Peyer's patch (tissue), 4 donors: Measurements from ENCODE around the gene RXRB. TPM values are rescaled to one million over a fixed set of nuclear protein-coding genes. Genes with fewer than 3 reads are reported as not detected.

Experiments
- DNase-seq, 3 donors: peaks; one replicate each; pipeline ENCODE4 v3.0.0-alpha.2; 2017 to 2019
- H3K27ac ChIP-seq, 4 donors: fragments of 200-600 bp; sonication (generic); one replicate each; pipeline ENCODE4 v1.5.1; 2016 to 2019
- H3K27me3 ChIP-seq, 2 donors: fragments of 200-600 bp; sonication (generic); one replicate each; pipeline ENCODE4 v1.5.1; 2019
- H3K36me3 ChIP-seq, 3 donors: fragments of 200-600 bp; sonication (generic); one replicate each; pipeline ENCODE4 v1.5.1; 2016 to 2019
- H3K4me1 ChIP-seq, 4 donors: fragments of 200-600 bp; sonication (generic); one replicate each; pipeline ENCODE4 v1.5.1; 2016 to 2019
- H3K4me3 ChIP-seq, 4 donors: fragments of 200-600 bp; sonication (generic); 1 replicate in 3 of 4; 2 replicates in 1 of 4; pipeline ENCODE4 v1.5.1; 2016 to 2019; ENCODE audit warnings: mild to moderate bottlenecking in 1 of 4
- H3K9me3 ChIP-seq, 4 donors: fragments of 200-600 bp; sonication (generic); one replicate each; pipeline ENCODE4 v1.5.1; 2016 to 2019; ENCODE audit warnings: mild to moderate bottlenecking in 1 of 4
- POLR2A ChIP-seq, 2 donors: fragments of 450-650 bp; IDR thresholded peaks; one replicate each; pipeline ENCODE4 v1.5.1; 2017; ENCODE audit warnings: antibody characterized with exemption in 2 of 2, mild to moderate bottlenecking in 2 of 2, moderate library complexity in 2 of 2
- total RNA-seq, 4 donors: library from RNA; depleted of rRNA; stranded (reverse); fragments of >200 nt; gene quantifications; one replicate each; pipeline ENCODE4 v1.1.0, GENCODE V29; 2016
- TF ChIP-seq, protein P1 (sequence below), 6 experiments: fragments of 450-650 bp in 4 of 6; fragments of 200-600 bp in 2 of 6; sonication (generic) in 1 of 6; IDR thresholded peaks; one replicate each; pipeline ENCODE4 v1.5.1; 2017 to 2019; ENCODE audit warnings: antibody characterized with exemption in 6 of 6, mild to moderate bottlenecking in 3 of 6, moderate library complexity in 1 of 6

RXRB gene
- total RNA-seq, 4 donors from 2014 or later, result 23.1 to 56.7 (median 36.6) TPM

DNA sequence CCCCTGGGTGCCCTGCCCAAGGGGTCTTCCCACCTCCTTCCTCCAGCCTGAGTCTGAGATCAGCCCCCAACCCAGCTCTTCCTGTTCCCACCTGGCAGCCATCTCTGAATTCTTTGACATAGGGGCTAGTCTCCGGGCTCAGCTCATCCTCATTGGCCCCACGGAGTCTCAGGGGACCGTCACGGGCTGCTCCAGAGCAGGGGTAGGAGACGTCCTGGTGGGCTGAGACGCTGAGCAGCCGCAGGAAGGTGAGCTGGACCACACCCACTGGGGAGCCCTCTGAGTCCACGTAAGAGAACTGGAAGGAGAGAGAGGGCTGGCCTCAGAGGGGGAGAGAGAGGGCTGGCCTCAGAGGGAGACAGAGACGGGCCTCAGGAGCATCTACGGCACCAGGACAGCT, 36.3 kb downstream of the RXRB start:
- Histone ChIP-seq H3K9me3 (no peaks in the 10 kb centered on the region), H3K4me3 (no peak overlapping the region), H3K27me3 (no peaks in the 10 kb centered on the region), H3K36me3 (no peaks in the 10 kb centered on the region), H3K27ac (no peak overlapping the region), H3K4me1 (peaks cover 0 to 13% (median 6%) of the 10 kb centered on the region in 4 donors)
- TF ChIP-seq, protein P1, sequence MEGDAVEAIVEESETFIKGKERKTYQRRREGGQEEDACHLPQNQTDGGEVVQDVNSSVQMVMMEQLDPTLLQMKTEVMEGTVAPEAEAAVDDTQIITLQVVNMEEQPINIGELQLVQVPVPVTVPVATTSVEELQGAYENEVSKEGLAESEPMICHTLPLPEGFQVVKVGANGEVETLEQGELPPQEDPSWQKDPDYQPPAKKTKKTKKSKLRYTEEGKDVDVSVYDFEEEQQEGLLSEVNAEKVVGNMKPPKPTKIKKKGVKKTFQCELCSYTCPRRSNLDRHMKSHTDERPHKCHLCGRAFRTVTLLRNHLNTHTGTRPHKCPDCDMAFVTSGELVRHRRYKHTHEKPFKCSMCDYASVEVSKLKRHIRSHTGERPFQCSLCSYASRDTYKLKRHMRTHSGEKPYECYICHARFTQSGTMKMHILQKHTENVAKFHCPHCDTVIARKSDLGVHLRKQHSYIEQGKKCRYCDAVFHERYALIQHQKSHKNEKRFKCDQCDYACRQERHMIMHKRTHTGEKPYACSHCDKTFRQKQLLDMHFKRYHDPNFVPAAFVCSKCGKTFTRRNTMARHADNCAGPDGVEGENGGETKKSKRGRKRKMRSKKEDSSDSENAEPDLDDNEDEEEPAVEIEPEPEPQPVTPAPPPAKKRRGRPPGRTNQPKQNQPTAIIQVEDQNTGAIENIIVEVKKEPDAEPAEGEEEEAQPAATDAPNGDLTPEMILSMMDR (IDR thresholded peaks at IDR 0.05), result no peak
- TF ChIP-seq POLR2A (IDR thresholded peaks at IDR 0.05), result no peak
- no peak for DNase-seq

DNA sequence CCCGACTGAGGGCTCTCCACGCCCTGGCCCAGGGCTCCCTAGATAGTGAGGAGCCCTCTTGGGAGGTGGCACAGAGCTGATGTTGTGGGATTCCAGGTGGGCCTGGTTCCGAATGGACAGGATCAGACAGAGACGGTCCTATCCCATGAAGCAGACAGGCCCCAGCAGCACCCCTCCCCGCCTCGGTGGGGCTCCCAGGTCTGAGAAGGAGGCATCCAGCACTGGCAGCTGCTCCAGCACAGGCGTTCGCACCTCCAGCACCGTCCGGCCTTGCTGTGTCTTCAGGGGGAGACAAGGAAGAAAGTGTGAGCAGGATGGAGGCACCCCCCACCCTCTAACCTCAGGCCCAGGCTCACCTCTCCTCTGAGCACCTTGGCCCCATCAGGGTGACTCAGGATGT, 36.9 kb downstream of the RXRB start:
- Histone ChIP-seq H3K4me3 (no peak overlapping the region), H3K27ac (no peak overlapping the region), H3K9me3 (no peaks in the 10 kb centered on the region), H3K4me1 (peaks cover 0 to 13% (median 6%) of the 10 kb centered on the region in 4 donors), H3K27me3 (no peaks in the 10 kb centered on the region), H3K36me3 (no peaks in the 10 kb centered on the region)
- TF ChIP-seq, protein P1 (IDR thresholded peaks at IDR 0.05), result no peak
- TF ChIP-seq POLR2A (IDR thresholded peaks at IDR 0.05), result no peak
- DNase-seq, result no peak

DNA sequence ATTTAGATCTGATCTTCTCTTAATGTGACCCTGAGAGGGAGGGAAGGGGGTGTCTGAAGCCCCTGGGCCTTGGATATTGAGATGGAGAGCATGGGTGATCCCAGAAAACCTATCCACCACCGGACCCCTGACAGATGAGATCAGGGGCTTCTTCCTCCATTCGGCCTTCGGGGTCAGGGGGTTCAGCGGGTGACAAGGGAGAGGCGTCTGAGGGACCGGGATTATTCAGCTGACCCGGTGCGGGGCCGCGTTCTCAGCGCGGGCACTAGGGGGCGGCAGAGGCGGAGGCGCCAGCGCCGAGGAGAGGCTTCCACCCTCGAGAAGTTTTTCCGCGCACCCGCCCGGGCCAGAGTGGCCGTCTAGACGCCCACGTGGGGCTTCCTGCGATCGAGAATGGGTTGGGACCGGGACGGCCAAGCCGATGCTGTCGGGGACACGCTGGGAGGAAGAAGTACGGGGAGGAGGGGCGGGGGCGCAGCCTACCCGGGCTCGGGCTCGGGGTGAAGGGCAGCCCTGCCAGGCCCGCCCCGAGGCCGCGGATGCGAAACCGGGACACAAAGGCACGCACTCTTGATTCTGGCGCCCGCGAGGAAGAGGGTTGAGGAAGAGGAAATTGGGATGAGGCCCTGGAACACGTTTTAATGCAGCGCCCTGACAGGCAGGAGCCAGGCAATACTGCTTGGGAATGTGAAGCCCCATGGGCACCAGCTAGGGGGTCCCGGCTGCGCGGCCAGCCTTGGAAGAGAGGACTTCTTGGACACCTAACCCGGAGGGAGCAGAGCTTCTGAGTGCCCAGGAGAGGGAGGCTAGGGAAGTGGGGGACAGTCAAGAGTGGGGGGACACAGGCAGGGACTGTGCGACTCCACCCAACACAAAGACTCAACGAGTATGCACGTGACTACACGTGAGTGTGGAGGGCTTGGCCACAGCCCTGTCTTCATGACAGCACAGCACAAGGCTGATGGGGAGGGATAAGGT, 38.8 kb downstream of the RXRB start:
- H3K4me1 ChIP-seq, result peaks cover 0 to 13% (median 6%) of the 10 kb centered on the region in 4 donors
- DNase-seq, result peak; percentile 76 to 93 (median 85)
- H3K9me3 ChIP-seq, result no peaks in the 10 kb centered on the region
- peak overlapping the region; percentile 39 to 69 (median 55) for H3K4me3 ChIP-seq
- peak overlapping the region in 3 of 4 donors; percentile 39 to 59 (median 47) for H3K27ac ChIP-seq
- no peak for TF ChIP-seq POLR2A (IDR thresholded peaks at IDR 0.05)
- TF ChIP-seq, protein P1 (IDR thresholded peaks at IDR 0.05), result peak; percentile 83 to 98 (median 92)
- no peaks in the 10 kb centered on the region for H3K36me3 ChIP-seq
- H3K27me3 ChIP-seq, result no peaks in the 10 kb centered on the region

- Histone ChIP-seq H3K27me3 (no peaks in the 10 kb centered on the region), H3K9me3 (no peaks in the 10 kb centered on the region), H3K27ac (peak overlapping the region in 3 of 4 donors; percentile 5 to 59 (median 47)), H3K4me3 (no peak overlapping the region), H3K4me1 (peaks cover 0 to 13% (median 6%) of the 10 kb centered on the region in 4 donors), H3K36me3 (no peaks in the 10 kb centered on the region)
- peak in 2 of 3 donors; percentile 54 to 56 for DNase-seq
- TF ChIP-seq, protein P1 (IDR thresholded peaks at IDR 0.05), result no peak
- no peak for TF ChIP-seq POLR2A (IDR thresholded peaks at IDR 0.05)
These were observed 39.6 kb downstream of the RXRB start for GRCh38 chr6:33160728-33161344.

DNA sequence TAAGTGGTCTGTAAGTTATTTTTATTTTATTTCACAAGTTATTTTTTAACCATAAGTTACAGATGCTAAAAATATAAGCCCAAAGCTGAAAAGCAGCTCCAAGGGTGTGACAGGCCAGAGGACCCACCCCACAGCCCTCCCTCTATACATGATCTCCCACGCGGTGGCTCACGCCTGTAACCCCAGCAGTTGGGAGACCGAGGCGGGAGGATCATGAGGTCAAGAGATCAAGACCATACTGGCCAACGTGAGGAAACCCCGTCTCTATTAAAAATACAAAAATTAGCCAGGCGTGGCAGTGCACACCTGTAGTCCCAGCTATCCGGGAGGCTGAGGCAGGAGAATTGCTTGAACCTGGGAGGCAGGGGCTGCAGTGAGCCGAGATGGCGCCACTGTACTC, 40.4 kb downstream of the RXRB start:
- DNase-seq, result no peak
- Histone ChIP-seq H3K4me3 (no peak overlapping the region), H3K27me3 (no peaks in the 10 kb centered on the region), H3K27ac (no peak overlapping the region), H3K4me1 (peaks cover 0 to 13% (median 6%) of the 10 kb centered on the region in 4 donors), H3K9me3 (no peaks in the 10 kb centered on the region), H3K36me3 (no peaks in the 10 kb centered on the region)
- TF ChIP-seq, protein P1 (IDR thresholded peaks at IDR 0.05), result no peak
- no peak for TF ChIP-seq POLR2A (IDR thresholded peaks at IDR 0.05)
